ENCODE data around the gene GATD1. TPM values are rescaled to one million over a fixed set of nuclear protein-coding genes. Genes with fewer than 3 reads are reported as not detected.

Gene GATD1
- total RNA-seq, 1 experiment from 2014 or later = 81.3 TPM

DNA sequence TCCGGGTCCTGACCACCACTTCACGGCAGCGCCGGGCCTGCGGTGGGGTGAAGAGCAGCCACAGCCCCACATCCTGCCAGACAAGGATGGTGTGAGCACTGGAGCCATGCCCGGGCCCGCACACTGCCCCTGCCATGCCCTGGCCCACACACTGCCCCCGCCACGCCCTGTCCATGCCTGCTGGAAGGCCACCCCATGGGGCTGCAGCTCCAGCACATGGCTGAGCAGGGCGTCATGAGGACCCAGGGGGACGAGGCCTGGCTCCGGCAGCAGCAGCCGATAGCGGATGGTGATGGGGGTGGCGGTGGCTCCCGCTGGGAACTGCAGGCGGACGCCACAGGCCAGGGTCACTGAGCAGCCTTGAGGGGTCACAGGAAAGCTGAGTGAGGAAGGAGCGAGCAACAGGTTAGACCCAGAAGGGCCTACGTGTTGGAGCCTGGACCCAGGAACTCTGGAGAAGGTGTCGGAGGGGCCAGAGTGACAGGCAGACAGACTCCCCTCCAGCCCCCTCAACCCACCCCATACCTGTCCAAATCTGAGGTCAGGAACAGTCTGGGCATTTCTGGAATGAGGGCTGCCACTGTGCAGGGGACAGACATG lies 24.8 kb upstream of the GATD1 start:
- H3K36me3 ChIP-seq (ENCODE audit: insufficient read depth, low read length, poor library complexity, severe bottlenecking) = peaks cover 13% of the 10 kb centered on the region
- H3K27ac ChIP-seq (ENCODE audit: low read depth, low read length, poor library complexity, severe bottlenecking) = no peak overlapping the region
- H3K4me1 ChIP-seq (ENCODE audit: insufficient read depth, low read length, poor library complexity, severe bottlenecking) = no peaks in the 10 kb centered on the region
- TF ChIP-seq EZH2 (IDR thresholded peaks at IDR 0.05; ENCODE audit: borderline replicate concordance, low read depth, low read length, poor library complexity, severe bottlenecking) = no peak
- TF ChIP-seq, protein P1, sequence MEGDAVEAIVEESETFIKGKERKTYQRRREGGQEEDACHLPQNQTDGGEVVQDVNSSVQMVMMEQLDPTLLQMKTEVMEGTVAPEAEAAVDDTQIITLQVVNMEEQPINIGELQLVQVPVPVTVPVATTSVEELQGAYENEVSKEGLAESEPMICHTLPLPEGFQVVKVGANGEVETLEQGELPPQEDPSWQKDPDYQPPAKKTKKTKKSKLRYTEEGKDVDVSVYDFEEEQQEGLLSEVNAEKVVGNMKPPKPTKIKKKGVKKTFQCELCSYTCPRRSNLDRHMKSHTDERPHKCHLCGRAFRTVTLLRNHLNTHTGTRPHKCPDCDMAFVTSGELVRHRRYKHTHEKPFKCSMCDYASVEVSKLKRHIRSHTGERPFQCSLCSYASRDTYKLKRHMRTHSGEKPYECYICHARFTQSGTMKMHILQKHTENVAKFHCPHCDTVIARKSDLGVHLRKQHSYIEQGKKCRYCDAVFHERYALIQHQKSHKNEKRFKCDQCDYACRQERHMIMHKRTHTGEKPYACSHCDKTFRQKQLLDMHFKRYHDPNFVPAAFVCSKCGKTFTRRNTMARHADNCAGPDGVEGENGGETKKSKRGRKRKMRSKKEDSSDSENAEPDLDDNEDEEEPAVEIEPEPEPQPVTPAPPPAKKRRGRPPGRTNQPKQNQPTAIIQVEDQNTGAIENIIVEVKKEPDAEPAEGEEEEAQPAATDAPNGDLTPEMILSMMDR (conservative IDR thresholded peaks at IDR 0.05; ENCODE audit: low read depth, low read length) = no peak
- no peak for DNase-seq (ENCODE audit: low spot score)
- no peak overlapping the region for H3K4me3 ChIP-seq (ENCODE audit: low read depth, low read length, poor library complexity, severe bottlenecking)
- ChIA-PET CTCF (no interaction called here), POLR2A (ENCODE audit: low non-redundant PET) (no interaction called here)
- intact Hi-C loops (cut with micrococcal nuclease; ENCODE audit: unreplicated experiment) = no loop called here
- H3K9me3 ChIP-seq (ENCODE audit: low read depth, low read length, poor library complexity, severe bottlenecking) = no peaks in the 10 kb centered on the region
- no peaks in the 10 kb centered on the region for H3K27me3 ChIP-seq (replicated peaks; ENCODE audit: insufficient read depth, low read depth, low read length, poor library complexity)
- no TSS peak for BruUV-seq (replicated peaks)

DNA sequence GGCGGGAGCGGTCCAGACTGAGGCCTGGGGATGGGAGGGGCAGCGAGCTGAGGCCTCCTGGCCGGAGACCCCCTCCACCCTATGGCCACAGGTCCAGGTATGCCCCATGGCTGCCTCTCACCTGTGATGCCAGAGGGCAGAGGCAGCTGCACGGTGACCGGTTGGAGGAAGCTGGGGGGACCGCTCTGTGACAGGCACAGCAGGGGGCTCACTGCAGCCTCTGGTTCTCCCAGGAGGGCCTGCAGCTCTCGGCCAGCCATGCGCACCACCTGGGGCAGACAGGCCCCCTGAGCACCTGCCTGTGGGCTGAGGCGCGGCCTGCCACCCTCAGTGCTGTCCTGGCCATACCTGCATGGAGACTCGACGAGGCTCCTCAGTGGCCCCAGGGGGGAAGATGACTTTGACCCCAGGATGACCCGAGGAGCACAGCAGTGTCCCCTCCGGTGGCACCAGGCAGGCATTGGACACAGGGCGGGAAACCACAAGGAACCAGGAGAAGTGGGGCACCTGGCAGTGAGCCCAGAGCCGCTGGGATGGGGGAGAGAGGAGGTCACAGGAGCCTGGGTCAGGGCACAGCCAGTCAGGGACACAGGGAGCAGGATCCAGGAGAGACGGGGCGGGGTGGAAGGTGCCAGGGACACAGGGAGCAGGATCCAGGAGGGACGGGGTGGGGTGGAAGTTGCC lies 24.0 kb upstream of the GATD1 start:
- H3K27me3 ChIP-seq (replicated peaks; ENCODE audit: insufficient read depth, low read depth, low read length, poor library complexity) = no peaks in the 10 kb centered on the region
- TF ChIP-seq, protein P1 (conservative IDR thresholded peaks at IDR 0.05; ENCODE audit: low read depth, low read length) = no peak
- TF ChIP-seq EZH2 (IDR thresholded peaks at IDR 0.05; ENCODE audit: borderline replicate concordance, low read depth, low read length, poor library complexity, severe bottlenecking) = no peak
- ChIA-PET CTCF (no interaction called here), POLR2A (ENCODE audit: low non-redundant PET) (no interaction called here)
- intact Hi-C loops (cut with micrococcal nuclease; ENCODE audit: unreplicated experiment) = no loop called here
- DNase-seq (ENCODE audit: low spot score) = no peak
- no peaks in the 10 kb centered on the region for H3K9me3 ChIP-seq (ENCODE audit: low read depth, low read length, poor library complexity, severe bottlenecking)
- no TSS peak for BruUV-seq (replicated peaks)
- H3K36me3 ChIP-seq (ENCODE audit: insufficient read depth, low read length, poor library complexity, severe bottlenecking) = peaks cover 13% of the 10 kb centered on the region
- no peak overlapping the region for H3K27ac ChIP-seq (ENCODE audit: low read depth, low read length, poor library complexity, severe bottlenecking)
- no peak overlapping the region for H3K4me3 ChIP-seq (ENCODE audit: low read depth, low read length, poor library complexity, severe bottlenecking)
- no peaks in the 10 kb centered on the region for H3K4me1 ChIP-seq (ENCODE audit: insufficient read depth, low read length, poor library complexity, severe bottlenecking)

DNA sequence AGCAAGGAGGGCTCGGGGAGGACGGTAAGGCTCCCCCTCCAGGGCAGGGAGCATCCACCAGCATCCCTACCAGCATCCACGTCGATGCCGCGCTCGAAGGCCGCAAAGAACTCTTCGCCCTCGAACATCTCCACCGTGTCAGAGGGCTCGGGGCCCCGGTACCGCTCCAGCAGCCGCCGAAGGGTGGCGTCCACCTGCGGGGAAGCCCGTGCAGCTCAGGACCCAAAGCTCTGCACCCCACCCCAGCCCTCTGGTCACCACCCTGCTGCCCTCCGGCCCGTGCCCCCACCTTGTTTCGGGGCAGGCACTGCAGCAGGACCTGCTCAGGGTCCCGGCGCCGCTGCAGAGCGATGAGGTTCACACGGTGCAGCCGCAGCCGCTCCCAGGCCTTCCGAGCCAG lies 23.2 kb upstream of the GATD1 start:
- H3K9me3 ChIP-seq (ENCODE audit: low read depth, low read length, poor library complexity, severe bottlenecking) = no peaks in the 10 kb centered on the region
- peaks cover 13% of the 10 kb centered on the region for H3K36me3 ChIP-seq (ENCODE audit: insufficient read depth, low read length, poor library complexity, severe bottlenecking)
- H3K27ac ChIP-seq (ENCODE audit: low read depth, low read length, poor library complexity, severe bottlenecking) = no peak overlapping the region
- BruUV-seq (replicated peaks) = no TSS peak
- no peak overlapping the region for H3K4me3 ChIP-seq (ENCODE audit: low read depth, low read length, poor library complexity, severe bottlenecking)
- no peaks in the 10 kb centered on the region for H3K27me3 ChIP-seq (replicated peaks; ENCODE audit: insufficient read depth, low read depth, low read length, poor library complexity)
- POLR2A ChIA-PET (ENCODE audit: low non-redundant PET) = no interaction called here
- peaks cover 5% of the 10 kb centered on the region for H3K4me1 ChIP-seq (ENCODE audit: insufficient read depth, low read length, poor library complexity, severe bottlenecking)
- DNase-seq (ENCODE audit: low spot score) = no peak
- CTCF ChIA-PET = no interaction called here
- intact Hi-C loops (cut with micrococcal nuclease; ENCODE audit: unreplicated experiment) = no loop called here
- no peak for TF ChIP-seq EZH2 (IDR thresholded peaks at IDR 0.05; ENCODE audit: borderline replicate concordance, low read depth, low read length, poor library complexity, severe bottlenecking)
- TF ChIP-seq, protein P1 (conservative IDR thresholded peaks at IDR 0.05; ENCODE audit: low read depth, low read length) = no peak
